ENCODE results near the gene RELT.

RELT gene

GRCh38 chr11:73392108-73393010 lies 16.2 kb downstream of the RELT start:
- DNase-seq: no peak

GRCh38 chr11:73393011-73393380 lies 16.8 kb downstream of the RELT start:
- DNase-seq: no peak

GRCh38 chr11:73393479-73394415 lies 17.5 kb downstream of the RELT start:
- DNase-seq: peak; percentile 55 to 88

- no peak for DNase-seq
These were observed 18.5 kb downstream of the RELT start for GRCh38 chr11:73394416-73395296.

GRCh38 chr11:73395297-73396208 lies 19.4 kb downstream of the RELT start:
- no peak for DNase-seq

- no peak for DNase-seq
These were observed 20.2 kb downstream of the RELT start for GRCh38 chr11:73396251-73396930.

- no peak for DNase-seq
These were observed 20.8 kb downstream of the RELT start for GRCh38 chr11:73396985-73397384.

GRCh38 chr11:73397468-73398131 lies 21.4 kb downstream of the RELT start:
- DNase-seq: no peak

GRCh38 chr11:73398132-73398526 lies 21.9 kb downstream of the RELT start:
- DNase-seq: no peak

- DNase-seq: no peak
These were observed 22.5 kb downstream of the RELT start for GRCh38 chr11:73398721-73399120.

- DNase-seq: no peak
These were observed 23.0 kb downstream of the RELT start for GRCh38 chr11:73399159-73399590.

GRCh38 chr11:73399636-73400035 lies 23.4 kb downstream of the RELT start:
- DNase-seq: no peak

- DNase-seq: no peak
These were observed 24.1 kb downstream of the RELT start for GRCh38 chr11:73400293-73400692.

GRCh38 chr11:73401217-73401923 lies 25.2 kb downstream of the RELT start:
- no peak for DNase-seq

GRCh38 chr11:73401924-73402833 lies 26.0 kb downstream of the RELT start:
- DNase-seq: no peak

- no peak for DNase-seq
These were observed 26.6 kb downstream of the RELT start for GRCh38 chr11:73402834-73403185.

- DNase-seq: no peak
These were observed 27.3 kb downstream of the RELT start for GRCh38 chr11:73403541-73403940.

- DNase-seq: peak; percentile 87 to 93
These were observed 27.8 kb downstream of the RELT start for GRCh38 chr11:73404048-73404447.

All from inflammatory macrophage treated with lipopolysaccharide for 1 hour (primary cell).